ENCODE data around the gene TGFBRAP1. TPM values are rescaled to one million over a fixed set of nuclear protein-coding genes. Genes with fewer than 3 reads are reported as not detected.
"Not testable (repeated sequence)": the region's sequence is repeated elsewhere in the genome, so short reads cannot be mapped to it uniquely, and the experiment has no call there.

The TGFBRAP1 gene
- total RNA-seq, 1 donor from 2014 or later: 19.1 TPM

DNA sequence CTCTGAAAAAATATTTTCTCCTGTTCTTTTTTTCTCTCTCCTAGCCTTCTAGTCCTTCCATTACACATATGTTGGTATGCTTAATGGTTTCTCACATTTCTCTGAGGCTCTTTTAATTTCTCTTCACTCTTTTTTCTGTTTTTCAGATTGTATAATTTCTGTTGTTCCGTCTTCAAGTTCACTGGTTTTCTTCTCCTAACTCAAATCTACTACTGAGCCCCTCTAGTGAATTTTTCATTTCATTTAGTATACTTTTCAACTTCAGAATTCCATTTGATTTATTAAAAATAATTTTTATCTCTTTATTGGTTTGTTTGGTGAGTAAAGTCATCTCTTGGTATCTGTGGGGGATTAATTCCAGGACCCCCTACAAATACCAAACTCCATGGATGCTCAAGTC lies 27.6 kb upstream of the TGFBRAP1 start:
- no peak for DNase-seq (ENCODE audit: low spot score)

DNA sequence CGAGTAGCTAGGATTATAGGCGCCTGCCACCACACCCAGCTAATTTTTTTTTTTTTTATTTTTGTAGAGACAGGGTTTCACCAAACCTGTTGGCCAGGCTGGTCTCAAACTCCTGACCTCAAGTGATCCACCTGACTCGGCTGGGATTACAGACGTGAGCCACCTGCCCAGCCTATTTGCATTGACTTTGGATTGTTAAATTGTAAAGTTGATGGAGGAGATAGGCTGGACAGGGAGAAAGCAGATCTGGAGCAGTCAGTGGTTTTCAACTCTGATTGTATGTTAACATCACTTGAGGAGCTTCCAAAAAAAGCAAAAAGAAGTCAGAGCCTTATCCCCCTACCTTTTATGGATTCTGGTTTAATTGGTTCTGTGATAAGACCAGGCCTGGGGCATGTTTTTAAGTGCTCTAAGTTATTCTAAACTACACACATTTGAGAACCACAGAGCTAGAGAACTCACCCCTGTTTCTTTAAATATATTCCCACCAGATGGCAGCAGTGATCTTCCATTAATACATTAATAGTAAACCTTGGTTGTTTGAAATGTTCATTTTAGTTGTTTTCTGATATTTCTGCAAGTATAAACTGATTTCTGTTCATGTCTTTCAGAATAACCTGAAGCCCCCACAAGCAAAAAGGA lies 15.3 kb upstream of the TGFBRAP1 start:
- DNase-seq (ENCODE audit: low spot score): no peak

DNA sequence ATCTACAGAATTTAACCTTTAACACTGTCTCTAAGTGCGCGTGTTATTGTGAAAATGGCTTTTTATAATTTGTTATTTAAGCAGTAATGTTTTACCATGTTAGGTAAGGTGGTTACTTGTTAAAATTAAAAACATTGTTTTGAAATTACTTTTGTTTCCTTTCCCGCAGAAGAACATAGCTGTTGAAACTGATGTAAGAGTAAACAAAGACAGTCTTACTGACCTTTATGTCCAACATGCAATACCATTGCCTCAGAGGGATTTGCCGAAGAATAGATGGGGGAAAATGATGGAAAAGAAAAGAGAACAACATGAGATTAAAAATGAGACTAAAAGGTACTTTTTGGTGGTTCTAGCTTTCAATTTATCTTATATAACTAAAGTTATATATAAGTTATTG lies 9.9 kb upstream of the TGFBRAP1 start:
- DNase-seq (ENCODE audit: low spot score): no peak

- DNase-seq (ENCODE audit: low spot score): no peak
Observed at GRCh38 chr2:105338020-105338385, 8.5 kb upstream of the TGFBRAP1 start.

DNA sequence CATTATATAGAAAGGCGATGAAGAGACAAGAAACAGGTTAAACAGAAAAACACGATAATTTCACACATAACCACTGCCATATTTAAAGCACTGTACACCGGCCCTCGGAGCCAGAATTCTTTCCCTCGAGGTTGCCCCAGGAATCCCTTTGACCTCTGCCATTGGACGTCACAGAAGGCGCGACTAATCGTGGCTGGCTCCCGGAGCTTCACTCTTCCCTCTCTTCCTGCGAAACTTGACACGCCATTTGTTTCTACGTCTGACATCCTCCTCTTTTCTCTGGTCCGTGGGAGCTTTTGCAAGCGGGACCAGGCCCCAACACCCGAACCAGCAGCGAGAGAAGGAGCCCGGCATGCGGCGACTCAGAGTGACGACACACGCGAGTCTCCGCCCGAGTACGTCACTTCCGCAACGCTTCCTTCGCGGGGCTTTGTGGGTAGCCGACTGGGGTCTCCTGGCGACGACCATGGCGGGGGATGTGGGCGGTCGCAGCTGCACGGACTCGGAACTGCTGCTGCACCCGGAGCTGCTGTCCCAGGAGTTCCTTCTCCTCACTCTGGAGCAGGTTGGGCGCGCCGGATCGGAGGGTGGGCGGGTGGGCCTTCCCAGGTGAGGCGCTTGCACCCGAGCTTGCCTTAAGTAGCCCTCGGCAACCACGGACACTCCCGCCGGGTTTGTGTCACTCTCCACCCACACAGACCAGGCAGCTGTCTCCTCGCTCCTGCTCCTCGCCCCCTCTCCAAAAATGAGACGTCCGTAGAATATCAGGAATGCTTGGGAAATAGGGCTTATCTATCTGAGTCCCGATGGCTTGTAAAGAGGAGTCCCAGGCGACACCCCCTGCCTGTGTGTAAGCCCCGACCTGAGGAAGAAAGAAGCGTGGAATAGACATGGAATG lies 7.8 kb upstream of the TGFBRAP1 start, which contains the start of gene C2orf49:
TSS of gene C2orf49 (plus strand) at position 419 of the 898 bp plus-strand sequence. CDS start at position 467, 48 bp downstream.
- peak; percentile 87 for DNase-seq (ENCODE audit: low spot score)

- DNase-seq (ENCODE audit: low spot score): no peak
Observed at GRCh38 chr2:105336786-105337121, 7.2 kb upstream of the TGFBRAP1 start.

- no peak for DNase-seq (ENCODE audit: low spot score)
Observed at GRCh38 chr2:105335469-105335868, 5.9 kb upstream of the TGFBRAP1 start.

DNA sequence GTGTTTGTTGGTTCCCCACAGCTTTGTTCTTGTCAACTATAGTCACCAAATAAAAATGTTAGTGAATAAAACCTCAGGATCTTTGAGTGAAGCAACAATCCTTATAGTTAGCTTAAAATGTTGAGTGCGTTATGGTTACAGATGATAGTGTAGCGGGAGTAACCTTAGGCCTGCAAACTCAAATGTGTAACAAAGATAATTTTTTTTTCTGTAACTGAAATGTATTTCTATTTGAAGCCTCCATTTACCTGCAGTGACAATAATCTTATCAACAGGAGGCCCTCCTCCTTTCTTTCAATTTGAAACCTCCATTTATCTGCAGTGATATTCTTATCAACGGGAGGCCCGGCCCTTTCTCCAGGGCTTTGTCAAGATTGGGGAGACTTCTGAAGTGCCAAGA lies 4.7 kb upstream of the TGFBRAP1 start:
- DNase-seq (ENCODE audit: low spot score): no peak

DNA sequence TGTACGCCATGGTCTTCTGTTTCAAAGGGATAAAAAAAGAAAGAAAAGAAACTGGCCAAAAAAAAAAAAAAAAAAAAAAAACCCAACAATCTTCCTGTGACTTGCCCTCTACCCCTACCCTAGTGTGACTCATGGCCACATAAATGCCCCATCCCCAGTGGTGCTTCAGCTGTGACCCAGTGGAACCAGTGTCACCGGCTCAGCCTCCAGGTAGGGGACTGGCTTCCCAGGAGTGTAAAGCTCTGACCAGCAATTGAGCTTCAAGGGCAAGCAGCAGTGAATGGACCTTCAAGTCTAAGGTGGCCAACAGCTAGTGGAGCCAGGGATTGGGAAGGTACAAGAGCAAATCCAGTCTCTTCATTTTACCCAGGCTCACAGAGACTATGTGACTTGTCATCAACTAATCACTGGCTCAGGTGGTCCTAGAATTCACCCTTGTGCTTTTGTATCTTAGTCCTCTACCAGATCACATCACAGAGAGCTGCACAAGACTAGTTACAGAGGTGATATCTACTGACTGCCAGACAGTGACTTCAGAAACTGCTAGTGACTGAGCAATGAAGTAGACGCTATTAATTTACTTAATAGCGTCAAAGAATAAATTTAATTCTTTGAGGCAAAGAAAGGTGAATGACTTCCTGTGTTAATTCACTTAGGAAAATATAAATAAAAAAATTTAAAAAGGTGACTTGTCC lies 1.3 kb upstream of the TGFBRAP1 start:
- DNase-seq (ENCODE audit: low spot score): no peak

- DNase-seq (ENCODE audit: low spot score): no peak
Observed at GRCh38 chr2:105329197-105329554, 359 bp downstream of the TGFBRAP1 start.

DNA sequence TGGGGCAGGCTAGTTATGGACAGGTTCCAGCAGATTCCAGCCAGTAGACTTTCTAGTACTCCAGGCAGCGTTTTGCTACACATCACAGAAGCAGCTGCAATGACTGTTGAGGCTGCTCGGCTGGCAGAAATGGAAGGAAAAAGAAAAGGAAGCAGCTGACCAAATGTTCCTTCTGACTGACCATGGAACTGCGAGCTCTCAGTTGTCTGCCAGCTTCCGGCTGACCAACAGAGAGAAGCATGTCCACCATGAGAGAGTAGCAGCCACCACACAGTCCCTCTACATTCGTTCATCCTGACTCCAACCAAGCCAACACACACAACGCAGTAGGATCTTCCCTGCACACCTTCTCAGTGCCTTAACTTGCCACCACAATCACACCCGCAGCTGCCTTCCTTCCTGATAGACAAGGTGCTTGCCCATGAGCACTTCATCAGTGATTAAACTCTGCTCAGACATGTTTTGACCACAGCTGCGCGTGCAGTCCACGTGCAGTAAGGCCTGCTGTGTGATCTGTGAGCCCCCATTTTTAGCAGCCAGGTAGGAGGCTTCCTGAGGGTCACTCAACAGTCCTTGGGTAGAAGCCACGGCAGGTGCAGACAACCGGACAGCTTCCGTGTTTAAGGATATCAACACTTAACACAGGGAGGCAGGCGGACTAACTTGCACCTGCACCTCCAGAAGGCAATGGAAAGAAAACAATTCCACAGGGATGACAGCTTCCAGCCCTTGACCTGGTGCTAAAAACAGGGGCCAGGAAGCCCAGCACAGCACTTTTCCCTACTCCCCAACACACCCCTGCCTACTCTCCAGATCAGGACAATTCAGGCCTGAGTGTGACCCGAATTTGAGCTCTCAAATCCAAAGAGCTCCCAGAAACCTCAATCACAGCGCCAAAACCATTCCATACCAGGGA lies 996 bp downstream of the TGFBRAP1 start:
- peak; percentile 17 for DNase-seq (ENCODE audit: low spot score)

DNA sequence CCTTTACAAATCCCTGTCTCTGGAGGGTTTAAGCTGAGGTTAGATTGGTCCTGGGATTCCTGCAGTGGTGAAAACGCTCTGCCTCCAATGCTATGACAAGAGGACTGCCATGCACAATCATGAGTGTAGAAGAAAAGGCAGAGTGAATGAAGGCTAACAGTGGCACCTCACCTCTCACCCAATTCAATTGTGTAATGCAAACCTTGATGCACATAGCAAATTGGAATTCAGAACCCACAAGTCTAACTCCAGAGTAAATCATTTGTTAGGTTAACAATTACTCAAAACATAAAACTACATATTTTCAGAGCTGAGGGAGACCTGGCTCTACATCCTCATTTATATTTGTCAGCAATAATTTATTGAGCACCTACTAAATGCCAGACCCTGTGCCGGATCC lies 1.8 kb downstream of the TGFBRAP1 start:
- no peak for DNase-seq (ENCODE audit: low spot score)

GRCh38 chr2:105327271-105327670 lies 2.3 kb downstream of the TGFBRAP1 start:
- DNase-seq (ENCODE audit: low spot score): not testable (repeated sequence)

GRCh38 chr2:105325389-105325963 lies 4.1 kb downstream of the TGFBRAP1 start:
- no peak for DNase-seq (ENCODE audit: low spot score)

GRCh38 chr2:105324732-105325131 lies 4.8 kb downstream of the TGFBRAP1 start:
- no peak for DNase-seq (ENCODE audit: low spot score)

GRCh38 chr2:105324101-105324500 lies 5.4 kb downstream of the TGFBRAP1 start:
- no peak for DNase-seq (ENCODE audit: low spot score)

- DNase-seq (ENCODE audit: low spot score): no peak
Observed at GRCh38 chr2:105323111-105323510, 6.4 kb downstream of the TGFBRAP1 start.

GRCh38 chr2:105321875-105322646 lies 7.5 kb downstream of the TGFBRAP1 start:
- DNase-seq (ENCODE audit: low spot score): no peak

GRCh38 chr2:105320651-105321215 lies 8.8 kb downstream of the TGFBRAP1 start:
- no peak for DNase-seq (ENCODE audit: low spot score)

DNA sequence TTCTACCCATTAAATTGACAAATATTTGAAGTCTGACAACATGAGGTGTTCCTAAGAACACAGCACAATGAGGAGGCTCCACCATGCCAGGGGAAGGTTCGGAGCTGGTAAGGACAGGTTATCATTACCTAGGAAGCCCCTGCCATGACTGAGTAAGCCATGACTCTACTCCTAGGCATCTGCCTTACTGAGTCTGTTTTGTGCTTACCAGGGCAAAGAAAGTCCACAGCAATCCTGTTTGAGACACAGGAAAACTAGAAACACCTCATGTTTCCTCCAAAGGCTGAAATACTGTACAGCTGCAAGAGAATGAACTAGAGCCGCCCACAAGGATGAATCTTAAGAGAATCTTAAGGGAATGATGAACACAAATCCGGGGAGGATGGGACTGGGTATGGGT lies 11.6 kb downstream of the TGFBRAP1 start:
- no peak for DNase-seq (ENCODE audit: low spot score)

All from mucosa of gallbladder (tissue), 1 donor.